ENCODE measurements around the gene ABCA13.

ABCA13 gene

GRCh38 chr7:48280100-48280499 is 108.8 kb downstream of the ABCA13 start:
- DNase-seq (ENCODE audit: extremely low read depth, low read depth), result peak; percentile 49

DNA sequence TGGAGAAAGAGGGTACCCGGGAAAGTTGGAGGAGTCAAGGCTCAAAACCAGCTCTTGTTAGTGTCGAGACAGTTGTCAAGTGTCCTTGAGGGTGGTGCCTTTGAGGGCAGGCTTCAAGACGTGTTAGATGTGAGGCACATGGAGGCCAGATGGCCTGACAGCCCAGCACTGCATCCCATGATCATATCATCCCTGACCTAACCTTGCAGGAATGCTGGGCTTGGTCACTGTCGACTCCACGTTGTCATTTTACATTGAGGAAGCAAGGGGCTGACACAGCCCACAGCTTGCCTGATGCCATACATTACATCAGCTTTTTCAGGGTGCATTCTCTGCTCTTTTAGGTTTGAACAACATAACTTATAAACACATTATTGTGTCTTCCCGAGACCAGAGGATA is 114.1 kb downstream of the ABCA13 start:
- peak; percentile 16 for DNase-seq (ENCODE audit: extremely low read depth, low read depth)
- TF ChIP-seq, protein P1, sequence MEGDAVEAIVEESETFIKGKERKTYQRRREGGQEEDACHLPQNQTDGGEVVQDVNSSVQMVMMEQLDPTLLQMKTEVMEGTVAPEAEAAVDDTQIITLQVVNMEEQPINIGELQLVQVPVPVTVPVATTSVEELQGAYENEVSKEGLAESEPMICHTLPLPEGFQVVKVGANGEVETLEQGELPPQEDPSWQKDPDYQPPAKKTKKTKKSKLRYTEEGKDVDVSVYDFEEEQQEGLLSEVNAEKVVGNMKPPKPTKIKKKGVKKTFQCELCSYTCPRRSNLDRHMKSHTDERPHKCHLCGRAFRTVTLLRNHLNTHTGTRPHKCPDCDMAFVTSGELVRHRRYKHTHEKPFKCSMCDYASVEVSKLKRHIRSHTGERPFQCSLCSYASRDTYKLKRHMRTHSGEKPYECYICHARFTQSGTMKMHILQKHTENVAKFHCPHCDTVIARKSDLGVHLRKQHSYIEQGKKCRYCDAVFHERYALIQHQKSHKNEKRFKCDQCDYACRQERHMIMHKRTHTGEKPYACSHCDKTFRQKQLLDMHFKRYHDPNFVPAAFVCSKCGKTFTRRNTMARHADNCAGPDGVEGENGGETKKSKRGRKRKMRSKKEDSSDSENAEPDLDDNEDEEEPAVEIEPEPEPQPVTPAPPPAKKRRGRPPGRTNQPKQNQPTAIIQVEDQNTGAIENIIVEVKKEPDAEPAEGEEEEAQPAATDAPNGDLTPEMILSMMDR (IDR thresholded peaks at IDR 0.05; ENCODE audit: low read depth, low read length), result no peak

More at GRCh38 chr7:48280100-48280499, 108.8 kb downstream of the ABCA13 start:
- TF ChIP-seq, protein P1 (IDR thresholded peaks at IDR 0.05; ENCODE audit: low read depth, low read length), result no peak

DNA sequence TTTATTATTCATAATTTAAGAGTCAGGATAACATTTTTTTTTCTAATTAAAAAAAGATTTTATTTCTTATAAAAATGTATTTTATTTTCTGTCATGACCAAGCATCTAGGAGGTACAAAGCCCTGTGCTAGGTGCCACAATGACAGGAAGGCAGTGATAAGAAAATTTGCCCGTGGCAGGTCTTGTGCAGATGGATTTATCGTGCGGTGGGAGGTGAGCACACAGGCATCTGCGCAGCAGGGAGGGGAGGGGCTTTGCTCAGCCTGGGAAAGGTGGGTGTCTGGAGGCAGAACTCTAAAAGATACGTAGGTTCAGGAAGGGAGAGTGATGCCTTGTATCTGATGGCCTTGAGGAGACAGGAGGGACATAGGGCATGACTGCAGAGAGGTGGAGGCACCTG is 115.6 kb downstream of the ABCA13 start:
- TF ChIP-seq, protein P1 (IDR thresholded peaks at IDR 0.05; ENCODE audit: low read depth, low read length), result no peak
- no peak for DNase-seq (ENCODE audit: extremely low read depth, low read depth)

GRCh38 chr7:48289656-48290055 is 118.4 kb downstream of the ABCA13 start:
- TF ChIP-seq, protein P1 (IDR thresholded peaks at IDR 0.05; ENCODE audit: low read depth, low read length), result no peak
- DNase-seq (ENCODE audit: extremely low read depth, low read depth), result no peak

DNA sequence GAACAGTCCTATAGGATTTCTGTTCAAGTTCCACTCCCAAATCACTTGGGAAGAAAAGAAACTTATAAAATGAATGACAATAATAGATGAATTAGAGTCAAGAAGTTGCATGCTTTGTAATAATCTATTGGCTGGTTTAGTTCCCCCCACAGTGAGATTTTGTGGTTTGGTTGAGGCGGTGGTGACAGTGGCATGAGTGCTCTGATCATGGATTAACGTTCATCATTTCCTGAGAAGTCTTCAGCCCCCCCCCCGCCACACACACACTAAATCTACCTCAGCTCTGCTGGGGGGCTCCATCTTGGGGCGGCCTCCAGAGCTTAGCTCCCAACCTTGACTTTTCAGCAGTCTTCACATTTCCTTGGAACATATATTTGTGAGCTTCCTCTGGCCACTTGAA is 121.7 kb downstream of the ABCA13 start:
- DNase-seq (ENCODE audit: extremely low read depth, low read depth), result no peak
- TF ChIP-seq, protein P1 (IDR thresholded peaks at IDR 0.05; ENCODE audit: low read depth, low read length), result no peak

DNA sequence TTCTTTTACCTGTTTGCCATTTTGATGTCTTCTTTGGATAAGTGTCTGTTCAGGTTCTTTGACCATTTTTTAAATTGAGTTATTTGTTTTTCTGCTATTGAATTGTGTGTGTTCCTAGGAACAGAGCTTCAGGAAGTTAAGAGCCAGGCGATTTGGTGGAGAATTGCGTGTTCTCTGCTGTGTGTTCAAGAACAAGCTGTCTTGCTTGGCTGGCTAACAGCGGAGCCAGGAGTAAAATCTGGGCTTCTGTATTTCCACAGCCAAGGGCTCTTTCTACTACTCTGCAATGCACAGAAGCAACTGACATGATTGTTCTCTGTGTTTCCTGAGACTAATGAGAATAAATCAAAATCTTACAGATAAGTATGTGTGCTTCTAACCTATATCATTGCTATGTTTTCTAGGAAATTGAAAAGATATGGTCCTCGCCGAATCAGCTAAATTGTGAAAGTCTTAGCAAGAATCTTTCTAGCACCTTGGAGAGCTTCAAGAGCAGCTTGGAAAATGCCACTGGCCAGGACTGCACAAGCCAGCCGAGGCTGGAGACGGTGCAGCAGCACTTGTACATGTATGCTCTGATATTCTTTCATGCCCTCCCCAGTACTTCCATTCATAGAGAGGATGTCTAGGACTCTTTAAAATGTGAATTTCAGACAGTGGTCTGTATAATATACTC is 124.2 kb downstream of the ABCA13 start:
- TF ChIP-seq, protein P1 (IDR thresholded peaks at IDR 0.05; ENCODE audit: low read depth, low read length), result no peak
- no peak for DNase-seq (ENCODE audit: extremely low read depth, low read depth)

DNA sequence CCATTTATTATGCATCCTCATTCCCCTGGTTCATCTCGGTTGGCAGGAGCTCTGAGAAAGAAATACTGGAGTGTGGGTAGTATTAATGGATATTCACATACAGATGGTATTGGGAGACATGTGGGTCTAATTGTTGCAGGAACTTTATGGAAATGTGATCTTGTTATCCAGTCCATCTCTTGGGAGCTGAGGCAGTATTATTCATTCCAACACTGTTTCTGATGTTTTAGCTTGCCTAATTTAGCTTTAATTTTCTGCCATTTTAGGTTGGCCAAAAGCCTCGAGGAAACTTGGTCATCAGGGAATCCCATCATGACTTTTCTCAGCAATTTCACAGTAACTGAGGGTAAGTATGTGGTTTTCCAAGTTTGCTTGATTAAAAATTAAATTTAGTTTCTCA is 125.7 kb downstream of the ABCA13 start:
- TF ChIP-seq, protein P1 (IDR thresholded peaks at IDR 0.05; ENCODE audit: low read depth, low read length), result no peak
- DNase-seq (ENCODE audit: extremely low read depth, low read depth), result no peak
